Measurements from ENCODE around the gene HMGN3. TPM values are rescaled to one million over a fixed set of nuclear protein-coding genes. Genes with fewer than 3 reads are reported as not detected.

HMGN3 gene
- total RNA-seq, 2 donors from 2014 or later: 65.2 to 117 TPM

DNA sequence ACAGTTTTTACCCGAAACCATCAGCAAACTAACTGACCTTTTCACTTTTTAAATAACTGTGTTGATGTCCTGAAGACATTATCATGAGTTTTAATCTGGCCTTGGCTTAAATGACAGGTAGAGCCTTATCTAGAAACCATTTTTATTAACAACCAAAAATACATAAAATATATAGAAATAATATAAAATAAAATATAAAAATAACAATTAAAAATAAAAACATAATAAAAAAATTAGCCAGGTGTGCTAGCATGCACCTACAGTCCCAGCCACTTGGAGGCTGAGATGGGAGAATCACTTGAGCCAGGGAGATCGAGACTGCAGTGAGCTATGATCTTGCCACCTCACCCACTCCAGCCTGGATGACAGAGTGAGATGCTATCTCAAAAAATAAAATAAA is 21.6 kb downstream of the HMGN3 start:
- TF ChIP-seq, protein P1, sequence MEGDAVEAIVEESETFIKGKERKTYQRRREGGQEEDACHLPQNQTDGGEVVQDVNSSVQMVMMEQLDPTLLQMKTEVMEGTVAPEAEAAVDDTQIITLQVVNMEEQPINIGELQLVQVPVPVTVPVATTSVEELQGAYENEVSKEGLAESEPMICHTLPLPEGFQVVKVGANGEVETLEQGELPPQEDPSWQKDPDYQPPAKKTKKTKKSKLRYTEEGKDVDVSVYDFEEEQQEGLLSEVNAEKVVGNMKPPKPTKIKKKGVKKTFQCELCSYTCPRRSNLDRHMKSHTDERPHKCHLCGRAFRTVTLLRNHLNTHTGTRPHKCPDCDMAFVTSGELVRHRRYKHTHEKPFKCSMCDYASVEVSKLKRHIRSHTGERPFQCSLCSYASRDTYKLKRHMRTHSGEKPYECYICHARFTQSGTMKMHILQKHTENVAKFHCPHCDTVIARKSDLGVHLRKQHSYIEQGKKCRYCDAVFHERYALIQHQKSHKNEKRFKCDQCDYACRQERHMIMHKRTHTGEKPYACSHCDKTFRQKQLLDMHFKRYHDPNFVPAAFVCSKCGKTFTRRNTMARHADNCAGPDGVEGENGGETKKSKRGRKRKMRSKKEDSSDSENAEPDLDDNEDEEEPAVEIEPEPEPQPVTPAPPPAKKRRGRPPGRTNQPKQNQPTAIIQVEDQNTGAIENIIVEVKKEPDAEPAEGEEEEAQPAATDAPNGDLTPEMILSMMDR (IDR thresholded peaks at IDR 0.05): no peak
- TF ChIP-seq POLR2A (IDR thresholded peaks at IDR 0.05) (no peak), POLR2AphosphoS5 (IDR thresholded peaks at IDR 0.05) (no peak)
- intact Hi-C loops (cut with DNase I): no loop called here
- WGBS: 94% methylated on average over 2 of the region's 2 CpGs
- H3K4me3 ChIP-seq: no peak overlapping the region
- DNase-seq (ENCODE audit: low spot score): no peak
- no peak overlapping the region for H3K27ac ChIP-seq
- H3K4me1 ChIP-seq (replicated peaks): no peaks in the 10 kb centered on the region
- no peaks in the 10 kb centered on the region for H3K27me3 ChIP-seq (replicated peaks; ENCODE audit: insufficient read depth)
- H3K9me3 ChIP-seq: no peaks in the 10 kb centered on the region
- H3K36me3 ChIP-seq: no peaks in the 10 kb centered on the region

GRCh38 chr6:79208816-79209215 is 25.7 kb downstream of the HMGN3 start:
- Histone ChIP-seq H3K4me3 (no peak overlapping the region), H3K4me1 (replicated peaks) (no peaks in the 10 kb centered on the region), H3K27me3 (replicated peaks; ENCODE audit: insufficient read depth) (no peaks in the 10 kb centered on the region), H3K36me3 (no peaks in the 10 kb centered on the region), H3K9me3 (no peaks in the 10 kb centered on the region), H3K27ac (no peak overlapping the region)
- no peak for DNase-seq (ENCODE audit: low spot score)
- TF ChIP-seq POLR2AphosphoS5 (IDR thresholded peaks at IDR 0.05) (no peak), POLR2A (IDR thresholded peaks at IDR 0.05) (no peak)
- TF ChIP-seq, protein P1 (IDR thresholded peaks at IDR 0.05): no peak
- intact Hi-C loops (cut with DNase I): no loop called here

DNA sequence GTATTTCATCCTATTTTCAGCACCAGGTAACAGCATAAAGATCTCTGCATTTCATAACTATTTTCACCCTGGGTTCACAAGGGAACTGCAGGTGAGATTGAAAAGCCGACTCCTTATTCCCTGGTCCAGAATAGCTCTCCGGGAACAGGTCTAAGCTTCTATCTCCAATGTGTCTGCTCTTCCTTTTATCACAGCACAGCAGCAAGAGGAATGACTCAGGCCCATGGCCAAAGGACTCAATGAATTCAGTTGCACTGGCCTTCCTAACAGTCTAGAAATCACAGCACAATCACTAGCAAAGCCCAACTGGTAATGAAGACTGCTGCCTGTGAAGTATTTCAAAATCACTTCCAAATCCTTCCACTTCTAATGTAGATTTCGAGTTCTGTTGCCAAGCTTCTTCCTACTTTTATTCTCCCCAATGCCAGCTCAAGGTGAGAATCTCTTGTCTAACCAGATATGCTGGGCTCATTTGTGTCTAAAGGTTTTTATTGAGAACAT is 30.7 kb downstream of the HMGN3 start:
- Histone ChIP-seq H3K36me3 (no peaks in the 10 kb centered on the region), H3K4me1 (replicated peaks) (no peaks in the 10 kb centered on the region), H3K27me3 (replicated peaks; ENCODE audit: insufficient read depth) (no peaks in the 10 kb centered on the region), H3K4me3 (no peak overlapping the region), H3K27ac (no peak overlapping the region), H3K9me3 (no peaks in the 10 kb centered on the region)
- WGBS: 79% methylated on average over 3 of the region's 3 CpGs
- TF ChIP-seq POLR2A (IDR thresholded peaks at IDR 0.05): no peak
- TF ChIP-seq, protein P1 (IDR thresholded peaks at IDR 0.05): no peak
- no peak for TF ChIP-seq POLR2AphosphoS5 (IDR thresholded peaks at IDR 0.05)
- DNase-seq (ENCODE audit: low spot score): no peak
- intact Hi-C loops (cut with DNase I): no loop called here

DNA sequence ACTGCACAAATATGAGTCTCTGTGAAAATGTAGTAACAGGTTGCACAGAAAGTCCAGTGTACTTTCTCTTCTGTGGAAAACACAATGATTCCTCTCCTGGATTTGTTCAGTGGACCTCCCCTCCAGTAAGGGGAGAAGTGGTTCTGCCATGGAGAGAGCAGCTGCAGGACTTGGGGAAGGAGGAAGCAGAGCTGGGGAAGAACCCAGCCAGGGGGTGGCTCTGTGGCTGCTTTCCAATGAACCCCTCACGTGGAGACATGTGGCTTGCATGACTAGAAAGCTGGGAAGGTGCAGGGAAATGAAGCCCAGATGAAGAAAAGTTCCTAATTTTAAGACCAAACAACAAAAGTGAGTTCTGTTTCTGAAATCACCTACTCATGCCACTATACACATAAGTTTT is 31.9 kb downstream of the HMGN3 start:
- H3K4me3 ChIP-seq: no peak overlapping the region
- H3K9me3 ChIP-seq: no peaks in the 10 kb centered on the region
- no peaks in the 10 kb centered on the region for H3K27me3 ChIP-seq (replicated peaks; ENCODE audit: insufficient read depth)
- DNase-seq (ENCODE audit: low spot score): no peak
- H3K36me3 ChIP-seq: no peaks in the 10 kb centered on the region
- H3K27ac ChIP-seq: no peak overlapping the region
- TF ChIP-seq POLR2AphosphoS5 (IDR thresholded peaks at IDR 0.05): no peak
- intact Hi-C loops (cut with DNase I): no loop called here
- 55% methylated on average over 1 of the region's 1 CpG for WGBS
- no peaks in the 10 kb centered on the region for H3K4me1 ChIP-seq (replicated peaks)

DNA sequence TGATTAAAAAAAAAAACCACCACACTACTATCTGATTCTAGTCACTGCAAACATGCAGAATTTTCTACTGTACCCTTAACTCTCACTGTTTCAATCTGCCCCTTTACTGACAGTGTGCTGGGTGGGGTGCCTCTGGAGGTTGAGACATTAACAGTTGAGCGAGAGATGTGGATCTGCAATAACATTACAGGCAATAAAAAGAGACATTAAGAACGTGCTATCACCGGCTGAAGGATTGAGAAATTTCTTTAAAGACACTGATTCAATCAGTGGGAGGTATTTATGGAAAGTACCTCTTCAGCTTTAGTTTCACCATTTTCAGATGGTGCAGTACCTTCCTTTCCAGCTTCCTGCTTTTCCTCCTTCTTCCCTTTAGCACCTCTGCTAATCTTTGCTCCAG is 32.5 kb downstream of the HMGN3 start:
- Histone ChIP-seq H3K4me1 (replicated peaks) (no peaks in the 10 kb centered on the region), H3K9me3 (no peaks in the 10 kb centered on the region), H3K27me3 (replicated peaks; ENCODE audit: insufficient read depth) (no peaks in the 10 kb centered on the region), H3K36me3 (no peaks in the 10 kb centered on the region), H3K27ac (no peak overlapping the region), H3K4me3 (no peak overlapping the region)
- DNase-seq (ENCODE audit: low spot score): no peak
- intact Hi-C loops (cut with DNase I): no loop called here
- 42% methylated on average over 3 of the region's 3 CpGs for WGBS
- TF ChIP-seq, protein P1 (IDR thresholded peaks at IDR 0.05): no peak
- TF ChIP-seq POLR2AphosphoS5 (IDR thresholded peaks at IDR 0.05) (no peak), POLR2A (IDR thresholded peaks at IDR 0.05) (no peak)
